Ovary (tissue), 9 donors: ENCODE data around the gene MRPL39. TPM values are rescaled to one million over a fixed set of nuclear protein-coding genes. Genes with fewer than 3 reads are reported as not detected.
A peak's percentile ranks its signal among the peaks of the same experiment; 100 is the strongest.

Experiments used
- DNase-seq, 5 donors: peaks; one replicate each; pipeline ENCODE4 v3.0.0-alpha.2; 2019 to 2020
- H3K27ac ChIP-seq, 2 donors: fragments of 200-600 bp; one replicate each; pipeline versions ENCODE4 v1.5.1 to v1.8.0; 2019 to 2022
- H3K27me3 ChIP-seq: fragments of 200-600 bp; one replicate; pipeline ENCODE4 v1.8.0; 2022
- H3K36me3 ChIP-seq: fragments of 200-600 bp; sonication (generic); one replicate; pipeline ENCODE4 v1.5.1; 2019
- H3K4me1 ChIP-seq: one replicate; pipeline ENCODE4 v1.8.1; 2013; ENCODE audit warnings: mild to moderate bottlenecking, moderate library complexity; ENCODE audit not compliant: insufficient read depth
- H3K4me3 ChIP-seq: fragments of 200-600 bp; sonication (generic); one replicate; pipeline ENCODE4 v1.5.1; 2017
- H3K9me3 ChIP-seq, 2 donors: fragments of 200-600 bp in 1 of 2; sonication (generic) in 1 of 2; one replicate each; pipeline versions ENCODE4 v1.5.1 to v1.8.1; 2013 to 2019; ENCODE audit warnings: mild to moderate bottlenecking in 1 of 2, moderate library complexity in 1 of 2
- CTCF ChIP-seq, 3 donors: fragments of 450-650 bp in 2 of 3; fragments of 200-600 bp in 1 of 3; IDR thresholded peaks; one replicate each; pipeline versions ENCODE4 v1.5.1 to v1.8.0; 2016 to 2022; ENCODE audit warnings: antibody characterized with exemption in 3 of 3, mild to moderate bottlenecking in 1 of 3
- EP300 ChIP-seq: sonication (generic); formaldehyde crosslinking; IDR thresholded peaks from one replicate; pipeline ENCODE4 v1.6.1; 2017; ENCODE audit warnings: antibody characterized with exemption
- POLR2A ChIP-seq: fragments of 450-650 bp; IDR thresholded peaks from one replicate; pipeline ENCODE4 v1.6.1; 2017; ENCODE audit warnings: antibody characterized with exemption, mild to moderate bottlenecking, moderate library complexity
- WGBS, 3 donors: extraction: QIAGEN DNeasy Blood & Tissue Kit in 1 of 3; methylation state at CpG; one replicate each; pipeline versions ENCODE4 v1.1.5 to v1.1.7; 2013 to 2017; 5-methylcytosine and 5-hydroxymethylcytosine counted together
- intact Hi-C, 4 donors: fragments of 100-400 bp; cut with DNase I; formaldehyde crosslinking; loops; one replicate each; pipeline versions ENCODE4 v1.11.0 to v1.15.1; 2022 to 2023
- polyA plus RNA-seq, 2 donors: library from polyadenylated mRNA; stranded (reverse); fragments of 200-250 nt in 1 of 2; fragments of 350-450 nt in 1 of 2; fragmentation: Illumina TruSeq in 1 of 2; extraction: RNeasy Lipid Tissue Mini Kit (QIAGEN cat#74804) in 1 of 2; gene quantifications; one replicate each; pipeline ENCODE4 v1.2.3, GENCODE V29; 2013 to 2014
- total RNA-seq, 7 donors: library from RNA; depleted of rRNA in 2 of 7; stranded (reverse); fragments of >200 nt in 2 of 7; fragmentation: NEBNext Ultra II Directional in 3 of 7; extraction: Animal tissue kit (Norgen Biotek cat#: 25700) in 3 of 7; gene quantifications; one replicate each; pipeline versions ENCODE4 v1.1.0 to v1.2.4, GENCODE V29; 2016 to 2023
- donor health status: DM: no; HTN: no; CAD: no; lungs with moderate emphysema.
- donor health status: DM: no; HTN: no; CAD: no.
- donor health status: Bipolar disorder and iron deficiency.
- donor health status: DM: yes; HTN: yes; CAD: no.
- donor health status: DM: no; HTN: no; CAD: no.
- donor health status: DM: yes; HTN: yes; CAD: no.

Gene MRPL39
- total and polyA plus RNA-seq, 9 donors, result 15.3 to 26.3 (median 19.0) TPM

- intact Hi-C loops, result loop anchor here (2.0 to 10.0 kb wide), 3 partner anchors 99 to 127 kb away; partner anchors contain the start of genes ATP5PF (in 1 of the 4) and GABPA (in 1 of the 4)
- H3K27ac ChIP-seq, result no peak overlapping the region
Measured at GRCh38 chr21:25608044-25608737, 910 bp upstream of the MRPL39 start.

GRCh38 chr21:25589887-25590286, 17.4 kb downstream of the MRPL39 start:
- Histone ChIP-seq H3K9me3 (no peaks in the 10 kb centered on the region), H3K36me3 (no peaks in the 10 kb centered on the region), H3K27ac (no peak overlapping the region), H3K4me1 (no peaks in the 10 kb centered on the region), H3K4me3 (no peak overlapping the region), H3K27me3 (no peaks in the 10 kb centered on the region)
- no peak for DNase-seq
- intact Hi-C loops, result no loop called here
- TF ChIP-seq EP300, result no peak
- no peak for TF ChIP-seq CTCF (IDR thresholded peaks at IDR 0.05)
- TF ChIP-seq POLR2A, result no peak
- WGBS, 3 donors, result 100% methylated on average over 1 of the region's 1 CpG

More at GRCh38 chr21:25608044-25608737, 910 bp upstream of the MRPL39 start:
- 7 to 10% (median 8%) methylated on average over 18 of the region's 18 CpGs for WGBS, 3 donors
- no peaks in the 10 kb centered on the region for H3K36me3 ChIP-seq
- H3K27me3 ChIP-seq, result no peaks in the 10 kb centered on the region
- peaks cover 4% of the 10 kb centered on the region for H3K4me1 ChIP-seq
- no peaks in the 10 kb centered on the region for H3K9me3 ChIP-seq
- DNase-seq, result peak; percentile 67 to 83 (median 80)
- no peak for TF ChIP-seq EP300
- peak; percentile 67 to 87 (median 81) for TF ChIP-seq CTCF (IDR thresholded peaks at IDR 0.05)
- peak overlapping the region; percentile 96 for H3K4me3 ChIP-seq

GRCh38 chr21:25586791-25587190, 20.5 kb downstream of the MRPL39 start:
- intact Hi-C loops, result no loop called here
- H3K27ac ChIP-seq, result no peak overlapping the region
- no peaks in the 10 kb centered on the region for H3K9me3 ChIP-seq
- 79 to 89% (median 86%) methylated on average over 2 of the region's 2 CpGs for WGBS, 3 donors
- no peaks in the 10 kb centered on the region for H3K4me1 ChIP-seq
- no peaks in the 10 kb centered on the region for H3K36me3 ChIP-seq
- H3K4me3 ChIP-seq, result no peak overlapping the region
- H3K27me3 ChIP-seq, result no peaks in the 10 kb centered on the region
- DNase-seq, result no peak
- TF ChIP-seq EP300 (no peak), POLR2A (no peak), CTCF (IDR thresholded peaks at IDR 0.05) (no peak)

GRCh38 chr21:25586326-25586725, 21.0 kb downstream of the MRPL39 start:
- Histone ChIP-seq H3K36me3 (no peaks in the 10 kb centered on the region), H3K9me3 (no peaks in the 10 kb centered on the region), H3K27me3 (no peaks in the 10 kb centered on the region), H3K27ac (no peak overlapping the region), H3K4me1 (no peaks in the 10 kb centered on the region), H3K4me3 (no peak overlapping the region)
- no peak for DNase-seq
- 91 to 93% (median 91%) methylated on average over 3 of the region's 3 CpGs for WGBS, 3 donors
- no peak for TF ChIP-seq EP300
- no peak for TF ChIP-seq POLR2A
- no peak for TF ChIP-seq CTCF (IDR thresholded peaks at IDR 0.05)
- intact Hi-C loops, result no loop called here
